Epithelial cell of esophagus (primary cell): ENCODE measurements around the gene CCDC68.

Experiments
- DNase-seq: peaks from one replicate; pipeline ENCODE4 v3.0.0; 2010; ENCODE audit warnings: low read depth
- H3K4me3 ChIP-seq: 2 replicates; pipeline ENCODE4 v1.5.1; 2011; ENCODE audit warnings: mild to moderate bottlenecking, low read length, control low read depth
- TF ChIP-seq, protein P1 (sequence below): IDR thresholded peaks from 2 replicates; pipeline ENCODE4 v1.5.1; 2011; ENCODE audit warnings: low read depth, mild to moderate bottlenecking, low read length, control low read depth, inconsistent platforms; ENCODE audit not compliant: insufficient read depth; ENCODE audit errors: missing control alignments

Gene CCDC68

DNA sequence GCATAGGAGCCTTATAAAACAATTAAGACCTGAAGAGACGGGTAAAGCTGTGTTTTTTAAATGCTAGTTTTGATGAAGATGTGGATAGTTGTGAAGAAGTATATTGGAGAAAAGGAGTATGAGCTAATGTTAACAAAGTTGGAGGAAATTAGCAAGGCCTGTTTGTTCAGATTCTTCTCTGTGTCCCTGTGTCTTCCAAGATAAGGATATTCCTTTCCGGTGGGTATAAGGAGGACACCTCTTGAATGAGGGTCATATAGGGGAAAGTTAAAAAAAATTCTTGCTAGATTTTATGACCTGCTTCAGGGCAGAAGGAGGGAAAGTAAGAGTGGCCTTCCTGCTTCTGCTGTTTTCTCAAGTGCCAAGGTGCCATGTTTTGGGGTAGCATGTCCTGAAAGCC is 59.0 kb downstream of the CCDC68 start:
- no peak for DNase-seq
- TF ChIP-seq, protein P1, sequence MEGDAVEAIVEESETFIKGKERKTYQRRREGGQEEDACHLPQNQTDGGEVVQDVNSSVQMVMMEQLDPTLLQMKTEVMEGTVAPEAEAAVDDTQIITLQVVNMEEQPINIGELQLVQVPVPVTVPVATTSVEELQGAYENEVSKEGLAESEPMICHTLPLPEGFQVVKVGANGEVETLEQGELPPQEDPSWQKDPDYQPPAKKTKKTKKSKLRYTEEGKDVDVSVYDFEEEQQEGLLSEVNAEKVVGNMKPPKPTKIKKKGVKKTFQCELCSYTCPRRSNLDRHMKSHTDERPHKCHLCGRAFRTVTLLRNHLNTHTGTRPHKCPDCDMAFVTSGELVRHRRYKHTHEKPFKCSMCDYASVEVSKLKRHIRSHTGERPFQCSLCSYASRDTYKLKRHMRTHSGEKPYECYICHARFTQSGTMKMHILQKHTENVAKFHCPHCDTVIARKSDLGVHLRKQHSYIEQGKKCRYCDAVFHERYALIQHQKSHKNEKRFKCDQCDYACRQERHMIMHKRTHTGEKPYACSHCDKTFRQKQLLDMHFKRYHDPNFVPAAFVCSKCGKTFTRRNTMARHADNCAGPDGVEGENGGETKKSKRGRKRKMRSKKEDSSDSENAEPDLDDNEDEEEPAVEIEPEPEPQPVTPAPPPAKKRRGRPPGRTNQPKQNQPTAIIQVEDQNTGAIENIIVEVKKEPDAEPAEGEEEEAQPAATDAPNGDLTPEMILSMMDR, result no peak
- no peak overlapping the region for H3K4me3 ChIP-seq

DNA sequence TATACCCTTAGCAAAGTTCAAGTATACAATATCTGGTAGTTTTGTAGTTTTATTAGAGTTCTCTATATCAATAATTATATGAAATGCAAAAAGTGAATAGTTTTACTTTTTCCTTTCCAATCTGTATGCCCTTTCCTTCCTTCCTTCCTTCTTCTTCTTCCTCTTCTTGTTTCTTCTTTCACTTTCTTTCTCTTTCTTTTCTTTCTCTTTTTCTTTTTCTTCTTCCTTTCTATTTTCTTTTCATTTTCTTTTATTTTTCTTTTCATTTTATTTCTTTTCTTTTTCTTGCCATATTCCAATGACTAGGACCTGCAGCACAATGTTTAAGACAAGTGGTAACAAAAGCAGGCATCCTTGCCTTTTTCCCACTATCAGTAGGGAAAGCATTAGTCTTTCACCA is 59.8 kb downstream of the CCDC68 start:
- no peak for DNase-seq
- TF ChIP-seq, protein P1, result no peak
- H3K4me3 ChIP-seq, result no peak overlapping the region

DNA sequence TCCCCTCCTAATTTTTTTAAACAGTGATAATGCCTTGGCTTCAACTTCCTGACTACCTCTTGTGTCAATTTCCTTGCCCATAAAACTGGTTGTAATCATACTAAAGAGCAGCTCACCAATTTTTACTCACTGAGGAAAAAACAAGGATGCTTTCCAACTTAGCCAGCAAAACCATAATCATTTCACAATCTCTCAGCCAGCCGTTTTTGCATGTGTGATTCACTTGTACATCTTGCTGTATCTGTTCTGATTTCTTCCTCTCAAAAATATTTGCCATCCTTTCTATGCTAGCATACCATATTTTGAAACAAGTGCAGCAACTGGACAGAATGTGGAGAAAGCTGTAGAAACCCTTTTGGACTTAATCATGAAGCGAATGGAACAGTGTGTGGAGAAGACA is 70.3 kb downstream of the CCDC68 start:
- peak; percentile 55 for DNase-seq
- TF ChIP-seq, protein P1, result no peak
- no peak overlapping the region for H3K4me3 ChIP-seq

DNA sequence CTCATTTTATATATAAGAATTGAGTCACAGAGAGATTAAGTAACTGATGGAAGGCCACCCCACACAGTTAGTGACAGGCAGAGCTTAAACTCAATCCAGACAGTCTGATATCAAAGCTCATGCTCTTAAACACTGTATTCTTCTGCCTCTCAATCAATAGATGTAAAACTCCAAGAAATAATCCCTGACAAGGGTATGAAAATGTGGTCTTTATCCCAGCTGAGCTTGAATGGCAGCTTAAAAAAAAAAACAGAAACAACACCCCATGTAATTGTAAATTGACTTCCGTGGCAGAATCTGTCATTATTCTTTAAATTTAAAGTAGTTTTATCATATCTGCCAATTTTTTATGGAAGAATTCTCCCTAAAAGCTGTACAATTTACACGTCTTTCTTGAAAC is 70.9 kb downstream of the CCDC68 start:
- TF ChIP-seq, protein P1, result no peak
- H3K4me3 ChIP-seq, result no peak overlapping the region
- no peak for DNase-seq

DNA sequence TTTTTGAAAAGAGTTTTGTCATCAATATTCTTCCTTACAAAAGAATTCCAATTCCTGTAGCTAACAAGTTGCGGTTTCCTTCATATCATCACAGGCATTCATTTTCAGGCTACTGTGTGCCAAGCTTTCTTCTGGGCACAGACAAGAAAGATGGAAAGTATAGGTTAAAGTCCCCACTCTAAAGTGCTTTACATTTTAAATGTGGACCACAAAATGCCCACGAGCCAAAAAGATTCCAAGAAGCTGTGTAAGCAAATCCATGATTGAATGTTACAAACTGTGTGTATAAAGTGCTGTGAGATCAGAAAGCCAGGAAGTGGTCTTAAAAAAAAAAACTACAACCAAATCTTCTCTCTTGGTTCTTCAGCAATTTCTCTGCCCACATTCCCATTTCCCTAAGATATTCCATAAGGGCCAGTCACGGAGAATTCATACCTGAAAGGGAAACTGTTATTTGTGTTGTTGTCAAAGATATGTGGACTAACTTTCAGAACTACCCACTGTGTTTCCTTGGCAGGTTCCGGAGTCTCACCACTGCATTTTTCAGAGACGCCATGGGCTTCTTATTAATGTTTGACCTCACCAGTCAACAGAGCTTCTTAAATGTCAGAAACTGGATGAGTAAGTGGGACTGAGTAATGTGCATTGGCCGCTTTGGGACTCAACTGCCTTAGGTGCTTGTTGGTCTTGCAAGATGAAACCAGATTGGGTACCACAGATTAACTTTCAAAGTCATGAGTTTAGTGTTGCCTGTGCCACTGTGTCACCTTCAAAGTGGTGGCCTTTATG is 75.3 kb downstream of the CCDC68 start:
- no peak overlapping the region for H3K4me3 ChIP-seq
- DNase-seq, result peak; percentile 44
- TF ChIP-seq, protein P1, result no peak

DNA sequence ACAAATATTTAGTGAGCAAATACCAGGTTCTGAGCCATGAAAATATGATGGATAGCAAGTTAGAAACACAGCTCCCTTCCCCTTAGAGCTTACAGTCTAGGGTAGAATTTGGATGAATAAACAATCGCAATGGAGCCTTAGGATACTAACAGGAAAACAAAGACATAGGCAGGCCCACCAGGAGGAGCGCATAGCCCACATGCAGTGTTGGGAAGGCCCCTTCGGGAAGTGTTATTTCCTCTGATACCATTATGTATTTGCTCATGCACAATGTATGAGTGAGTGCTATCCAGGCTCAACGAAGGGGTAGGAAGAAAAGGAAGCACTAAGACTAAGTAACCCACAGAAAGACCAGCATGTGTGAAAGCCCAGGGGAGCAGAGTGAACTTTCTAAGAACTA is 76.9 kb downstream of the CCDC68 start:
- TF ChIP-seq, protein P1, result no peak
- H3K4me3 ChIP-seq, result no peak overlapping the region
- no peak for DNase-seq

DNA sequence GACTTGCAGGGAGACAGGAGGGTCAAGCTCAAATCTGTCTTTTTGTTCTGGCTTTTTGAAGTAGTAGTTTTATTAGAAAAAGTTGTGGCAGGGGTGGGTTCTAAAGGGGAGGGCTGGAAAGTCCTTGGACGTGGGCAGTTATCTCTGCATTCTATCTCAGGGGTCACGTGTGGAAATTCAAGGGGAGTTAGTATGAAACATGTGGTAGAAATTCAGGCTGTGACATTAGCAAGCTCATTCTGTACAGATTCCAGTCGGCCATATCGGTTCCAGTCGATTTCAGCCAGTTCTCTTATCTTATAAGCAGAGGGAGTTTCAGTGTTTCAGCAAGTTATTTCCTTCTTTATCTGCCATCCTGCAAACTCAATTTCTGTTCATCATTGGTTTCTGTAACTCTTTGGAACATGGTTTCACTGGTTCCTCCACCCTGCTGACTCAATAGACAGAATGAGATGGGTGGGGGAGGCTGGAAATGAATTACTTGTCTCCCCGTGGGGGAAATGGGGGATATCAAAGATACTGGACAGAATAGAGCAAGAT is 78.0 kb downstream of the CCDC68 start:
- H3K4me3 ChIP-seq, result no peak overlapping the region
- TF ChIP-seq, protein P1, result no peak
- no peak for DNase-seq
